K562 (cell line): Measurements from ENCODE around the gene KAT6B.

Source experiments
- CCAR2 ChIP-seq: fragments of 200-400 bp; formaldehyde crosslinking; IDR thresholded peaks from 2 replicates; pipeline ENCODE4 v1.6.1; 2017; ENCODE audit warnings: mild to moderate bottlenecking, low read depth, low read length
- CREM ChIP-seq: IDR thresholded peaks from 2 replicates; pipeline ENCODE4 v1.6.1; 2014; ENCODE audit warnings: antibody characterized with exemption, low read depth
- E2F5 ChIP-seq: sonication (generic); formaldehyde crosslinking; IDR thresholded peaks from 2 replicates; pipeline ENCODE4 v1.8.0; 2022; ENCODE audit warnings: mild to moderate bottlenecking, missing genetic modification reagents
- FOXJ3 ChIP-seq: sonication (generic); formaldehyde crosslinking; IDR thresholded peaks from 2 replicates; pipeline ENCODE4 v1.4.0; 2020; ENCODE audit warnings: mild to moderate bottlenecking, missing genetic modification reagents
- JUN ChIP-seq, 2 experiments: sonication (generic) in 1 of 2; formaldehyde crosslinking in 1 of 2; IDR thresholded peaks; 2 replicates each; pipeline versions ENCODE4 v1.6.1 to v1.8.0; 2012 to 2022; ENCODE audit warnings: borderline replicate concordance in 2 of 2, mild to moderate bottlenecking in 2 of 2, improper control_type of control experiment in 1 of 2, low read depth in 1 of 2, low read length in 1 of 2, missing genetic modification reagents in 1 of 2
- KAT8 ChIP-seq: fragments of 450-650 bp; IDR thresholded peaks from 2 replicates; pipeline ENCODE4 v1.6.1; 2016; ENCODE audit warnings: low read depth, mild to moderate bottlenecking
- KLF16 ChIP-seq: IDR thresholded peaks from 2 replicates; pipeline ENCODE4 v1.6.1; 2016; ENCODE audit warnings: antibody characterized with exemption
- NCOA2 ChIP-seq, 2 experiments: fragments of 450-650 bp; IDR thresholded peaks; 2 replicates each; pipeline ENCODE4 v1.6.1; 2018; ENCODE audit warnings: mild to moderate bottlenecking in 2 of 2, moderate library complexity in 1 of 2; ENCODE audit not compliant: partially characterized antibody in 2 of 2
- NR2F6 ChIP-seq: fragments of 450-650 bp; formaldehyde crosslinking; IDR thresholded peaks from 2 replicates; pipeline ENCODE4 v1.4.0; 2020; ENCODE audit warnings: mild to moderate bottlenecking
- POLR2AphosphoS5 ChIP-seq: IDR thresholded peaks from 2 replicates; pipeline ENCODE4 v1.6.1; 2011; ENCODE audit warnings: mild to moderate bottlenecking, low read depth, low read length, moderate library complexity; ENCODE audit not compliant: control insufficient read depth, insufficient read depth
- RBFOX2 ChIP-seq: fragments of 200-400 bp; formaldehyde crosslinking; IDR thresholded peaks from 2 replicates; pipeline ENCODE4 v1.6.1; 2017; ENCODE audit warnings: low read depth, mild to moderate bottlenecking, low read length, moderate library complexity
- SP1 ChIP-seq: sonication (generic); formaldehyde crosslinking; IDR thresholded peaks from 2 replicates; pipeline ENCODE4 v1.8.1; 2022; ENCODE audit warnings: mild to moderate bottlenecking, missing genetic modification reagents
- ZFX ChIP-seq: sonication (generic); formaldehyde crosslinking; IDR thresholded peaks from 2 replicates; pipeline ENCODE4 v1.8.0; 2022; ENCODE audit warnings: mild to moderate bottlenecking, missing genetic modification reagents, moderate library complexity

DNA sequence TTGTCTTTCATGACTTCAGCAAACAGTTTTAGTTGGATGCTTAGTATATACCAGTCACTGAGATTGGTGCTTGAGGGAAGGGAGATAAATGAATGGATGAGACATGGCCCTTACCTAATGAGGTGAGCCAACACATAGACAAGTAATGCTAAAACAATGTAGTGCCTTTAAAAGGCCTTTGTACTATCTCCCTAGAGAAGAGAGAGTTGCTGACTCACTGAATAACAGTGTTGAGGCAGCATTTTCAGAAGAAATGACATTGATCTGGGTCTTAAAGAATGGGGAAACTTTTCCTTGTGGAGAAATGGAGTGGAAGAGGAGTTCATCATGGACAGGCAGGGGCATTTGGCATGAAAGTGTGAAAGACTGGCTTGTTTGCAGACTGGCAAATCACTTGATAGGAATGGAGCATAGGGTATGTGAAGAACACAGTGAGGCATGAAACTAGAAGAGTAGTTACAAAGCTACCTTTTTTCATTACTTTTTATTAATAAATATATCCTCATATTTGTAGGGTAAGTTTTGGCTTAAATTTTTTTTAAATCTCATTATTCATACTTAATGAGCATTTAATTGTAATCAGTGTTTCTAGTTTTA, 91.2 kb downstream of the KAT6B start:
- TF ChIP-seq JUN (IDR thresholded peaks at IDR 0.05; ENCODE audit: borderline replicate concordance, low read depth, low read length) (no peak), JUN (CRISPR knock-in tag; IDR thresholded peaks at IDR 0.05; ENCODE audit: borderline replicate concordance) (no peak), RBFOX2 (no peak), FOXJ3 (CRISPR knock-in tag) (no peak), NR2F6 (no peak), CCAR2 (no peak), KLF16 (no peak), NCOA2 (IDR thresholded peaks at IDR 0.05; ENCODE audit: partially characterized antibody in 2 of 2) (no peak), E2F5 (CRISPR knock-in tag) (no peak), SP1 (no peak), KAT8 (no peak), ZFX (CRISPR knock-in tag) (no peak), POLR2AphosphoS5 (no peak), CREM (no peak)
